Measurements from ENCODE around the gene HS2ST1. TPM values are rescaled to one million over a fixed set of nuclear protein-coding genes. Genes with fewer than 3 reads are reported as not detected.

The HS2ST1 gene
- total RNA-seq, 6 experiments from 2014 or later: 23.8 to 26.8 (median 24.8) TPM

GRCh38 chr1:87134061-87134460 lies 219.6 kb downstream of the HS2ST1 start:
- Mint-ChIP-seq H3K36me3 (ENCODE audit: low read depth) (no peaks in the 10 kb centered on the region), H3K4me1 (ENCODE audit: low read depth) (peaks cover 11% of the 10 kb centered on the region), H3K4me3 (no peak overlapping the region), H3K27me3 (ENCODE audit: insufficient read depth) (peaks cover 13% of the 10 kb centered on the region), H3K9me3 (no peaks in the 10 kb centered on the region), H3K27ac (no peak overlapping the region)
- TF ChIP-seq CTCF (IDR thresholded peaks at IDR 0.05): no peak
- no peak for DNase-seq

GRCh38 chr1:87134625-87135328 lies 220.3 kb downstream of the HS2ST1 start:
- TF ChIP-seq CTCF (IDR thresholded peaks at IDR 0.05): no peak
- Mint-ChIP-seq H3K4me3 (no peak overlapping the region), H3K9me3 (no peaks in the 10 kb centered on the region), H3K27me3 (ENCODE audit: insufficient read depth) (peaks cover 14% of the 10 kb centered on the region), H3K36me3 (ENCODE audit: low read depth) (no peaks in the 10 kb centered on the region), H3K4me1 (ENCODE audit: low read depth) (peaks cover 6% of the 10 kb centered on the region), H3K27ac (no peak overlapping the region)
- no peak for DNase-seq

- Mint-ChIP-seq H3K36me3 (ENCODE audit: low read depth) (no peaks in the 10 kb centered on the region), H3K4me1 (ENCODE audit: low read depth) (0 out of 2 replicates have a peak, but pooled peaks cover 5% of the 10 kb centered on the region), H3K27me3 (ENCODE audit: insufficient read depth) (peaks cover 15% of the 10 kb centered on the region), H3K4me3 (no peak overlapping the region), H3K27ac (no peak overlapping the region), H3K9me3 (no peaks in the 10 kb centered on the region)
- TF ChIP-seq CTCF (IDR thresholded peaks at IDR 0.05): no peak
- no peak for DNase-seq
These were observed 220.9 kb downstream of the HS2ST1 start for GRCh38 chr1:87135329-87135712.

- no peak overlapping the region for H3K4me3 Mint-ChIP-seq
- no peak overlapping the region for H3K27ac Mint-ChIP-seq
- no peak for TF ChIP-seq CTCF (IDR thresholded peaks at IDR 0.05)
- H3K27me3 Mint-ChIP-seq (ENCODE audit: insufficient read depth): peaks cover 18% of the 10 kb centered on the region
- H3K36me3 Mint-ChIP-seq (ENCODE audit: low read depth): no peaks in the 10 kb centered on the region
- DNase-seq: no peak
- H3K4me1 Mint-ChIP-seq (ENCODE audit: low read depth): 0 out of 2 replicates have a peak, but pooled peaks cover under 1% of the 10 kb centered on the region
- H3K9me3 Mint-ChIP-seq: no peaks in the 10 kb centered on the region
These were observed 222.3 kb downstream of the HS2ST1 start for GRCh38 chr1:87136607-87137341.

GRCh38 chr1:87137342-87137739 lies 222.9 kb downstream of the HS2ST1 start:
- no peaks in the 10 kb centered on the region for H3K36me3 Mint-ChIP-seq (ENCODE audit: low read depth)
- no peak overlapping the region for H3K4me3 Mint-ChIP-seq
- H3K27me3 Mint-ChIP-seq (ENCODE audit: insufficient read depth): peaks cover 19% of the 10 kb centered on the region
- H3K4me1 Mint-ChIP-seq (ENCODE audit: low read depth): no peaks in the 10 kb centered on the region
- no peak overlapping the region for H3K27ac Mint-ChIP-seq
- DNase-seq: no peak
- no peaks in the 10 kb centered on the region for H3K9me3 Mint-ChIP-seq
- TF ChIP-seq CTCF (IDR thresholded peaks at IDR 0.05): no peak

All from HFFc6 (cell line).